HG02588 (cell line): ENCODE data around the gene PRODH2.
"Not testable (repeated sequence)": the region's sequence is repeated elsewhere in the genome, so short reads cannot be mapped to it uniquely, and the experiment has no call there.

ENCODE experiments used
- ATAC-seq: cut with Tn5 transposase; IDR thresholded peaks from one replicate; pipeline ENCODE4 v1.9.1; 2021; ENCODE audit warnings: mild to moderate bottlenecking, moderate library complexity; ENCODE audit not compliant: unreplicated experiment

PRODH2 gene

DNA sequence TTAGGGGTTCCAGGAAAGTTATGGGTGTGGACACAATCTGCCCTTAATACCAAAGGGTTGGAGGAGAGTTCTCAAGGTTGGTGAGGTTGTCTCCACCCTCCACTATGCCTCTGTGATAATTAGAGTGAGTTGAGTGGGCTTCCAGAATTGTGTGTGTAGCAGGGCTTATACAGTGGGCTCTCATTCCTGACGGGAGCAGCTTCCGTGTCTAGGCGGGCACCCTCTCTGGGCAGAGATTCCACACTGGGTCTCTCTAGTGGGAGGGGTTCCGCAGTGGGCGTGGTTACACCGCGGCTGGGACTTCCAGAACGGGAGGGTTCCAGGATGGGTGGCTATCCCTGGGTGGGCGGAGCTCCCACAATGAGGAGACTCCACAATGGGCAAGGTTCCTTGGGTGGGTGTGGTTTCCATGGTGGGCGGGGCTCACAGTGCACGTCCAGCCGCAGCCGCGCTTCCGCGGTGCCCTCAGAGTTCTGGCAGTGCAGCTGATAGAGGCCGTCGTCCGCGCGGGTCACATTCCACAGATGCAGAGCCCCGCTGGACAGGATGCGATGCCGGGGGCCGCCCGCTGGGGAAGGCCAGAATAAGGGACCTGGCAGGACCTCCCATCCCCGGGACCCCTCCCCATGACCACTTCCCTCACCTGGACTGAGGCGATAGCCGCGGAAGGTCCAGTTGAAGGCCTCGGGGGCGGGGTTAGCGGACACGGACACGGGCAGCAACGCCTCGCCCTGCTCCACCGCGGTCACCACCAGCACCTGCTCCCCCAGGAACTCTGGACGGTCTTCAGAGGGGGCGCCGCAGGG lies 31.2 kb upstream of the PRODH2 start:
- no peak for ATAC-seq

DNA sequence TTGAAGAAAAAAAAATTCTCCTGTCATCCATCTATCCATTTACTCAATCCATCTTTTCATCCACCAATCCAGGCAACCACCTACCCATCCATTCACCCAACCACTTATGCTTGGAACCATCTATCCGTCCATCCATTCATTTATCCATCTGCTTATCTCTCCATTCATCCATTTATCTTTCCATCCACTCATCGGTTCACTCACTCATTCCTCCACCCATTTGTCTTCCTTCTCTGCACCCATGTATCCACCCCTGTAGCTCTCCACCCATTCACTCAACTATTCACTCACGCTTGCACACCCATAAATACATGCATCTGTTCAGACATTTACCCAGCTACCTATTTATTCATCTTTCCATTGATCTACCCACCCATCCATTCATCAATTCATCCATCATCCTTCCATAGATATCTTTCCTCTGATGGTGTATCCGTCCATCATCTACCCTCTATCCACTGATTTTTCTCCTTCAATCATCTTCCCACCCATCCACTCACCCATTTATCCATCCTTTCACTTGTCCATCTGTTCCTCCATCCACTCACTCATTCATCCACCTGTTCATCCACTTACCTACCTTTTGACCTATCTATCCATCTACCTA lies 30.1 kb upstream of the PRODH2 start:
- no peak for ATAC-seq

DNA sequence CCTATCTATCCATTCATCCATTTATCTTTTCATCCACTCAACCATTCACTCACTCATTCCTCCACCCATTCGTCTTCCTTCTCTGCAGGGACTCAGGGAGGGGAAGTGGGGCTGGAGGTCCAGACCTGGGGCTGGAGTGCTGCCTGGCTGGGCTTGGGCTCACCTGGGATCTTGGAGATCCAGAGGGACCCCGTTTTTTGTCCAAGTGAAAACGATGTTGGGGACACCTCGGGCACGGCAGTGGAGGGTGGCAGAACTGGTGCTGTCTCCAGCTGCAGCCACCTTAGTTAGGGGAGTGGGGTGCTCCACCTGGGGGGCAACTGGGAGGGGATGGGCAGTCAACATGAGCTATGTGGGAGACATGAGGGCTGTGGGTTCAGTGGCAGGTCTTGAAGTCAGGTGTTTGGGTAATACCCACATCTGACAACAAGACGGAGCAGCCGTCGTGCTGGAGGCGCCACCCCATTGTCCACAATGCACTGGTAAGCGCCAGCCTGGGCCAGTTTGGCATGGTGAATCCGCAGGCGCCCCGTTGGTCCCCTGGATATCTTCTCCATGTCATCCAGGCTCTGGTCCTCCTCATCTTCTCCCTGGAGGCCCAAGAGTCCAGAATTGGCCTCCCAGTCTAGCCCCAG lies 29.4 kb upstream of the PRODH2 start:
- ATAC-seq, result no peak

DNA sequence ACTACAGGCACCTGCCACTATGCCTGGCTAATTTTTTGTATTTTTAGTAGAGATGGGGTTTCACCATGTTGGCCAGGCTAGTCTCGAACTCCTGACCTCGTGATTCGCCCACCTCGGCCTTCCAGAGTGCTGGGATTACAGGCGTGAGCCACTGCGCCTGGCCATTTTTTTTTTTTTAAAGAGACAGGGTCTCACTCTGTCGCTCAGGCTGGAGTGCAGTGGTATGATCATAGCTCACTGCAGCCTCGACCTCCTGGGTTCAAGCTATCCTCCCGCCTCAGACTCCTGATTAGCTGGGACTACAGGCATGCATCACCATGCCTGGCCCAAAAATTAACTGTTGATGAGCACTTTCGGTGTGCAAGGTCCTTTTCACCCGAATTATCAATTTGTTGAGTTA lies 23.5 kb upstream of the PRODH2 start:
- ATAC-seq, result not testable (repeated sequence)

DNA sequence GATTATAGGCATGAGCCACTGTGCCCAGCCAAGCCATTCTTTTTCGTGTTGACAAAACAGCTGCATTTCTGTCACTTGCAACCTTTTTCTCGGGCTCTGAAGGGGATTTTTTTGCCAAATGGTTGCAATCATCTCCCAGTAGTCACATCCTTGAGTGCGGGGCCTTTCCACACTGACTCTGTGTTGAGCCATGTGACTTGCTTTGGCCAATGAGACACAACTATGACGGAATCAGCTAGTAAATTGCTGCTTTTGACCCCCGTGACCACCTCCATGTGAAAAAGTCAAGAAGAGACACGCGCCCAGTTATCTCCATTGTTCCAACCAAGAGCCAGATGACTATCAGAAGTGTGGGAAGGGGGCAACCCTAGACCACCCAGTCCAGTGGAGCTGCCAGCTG lies 21.3 kb upstream of the PRODH2 start:
- no peak for ATAC-seq

DNA sequence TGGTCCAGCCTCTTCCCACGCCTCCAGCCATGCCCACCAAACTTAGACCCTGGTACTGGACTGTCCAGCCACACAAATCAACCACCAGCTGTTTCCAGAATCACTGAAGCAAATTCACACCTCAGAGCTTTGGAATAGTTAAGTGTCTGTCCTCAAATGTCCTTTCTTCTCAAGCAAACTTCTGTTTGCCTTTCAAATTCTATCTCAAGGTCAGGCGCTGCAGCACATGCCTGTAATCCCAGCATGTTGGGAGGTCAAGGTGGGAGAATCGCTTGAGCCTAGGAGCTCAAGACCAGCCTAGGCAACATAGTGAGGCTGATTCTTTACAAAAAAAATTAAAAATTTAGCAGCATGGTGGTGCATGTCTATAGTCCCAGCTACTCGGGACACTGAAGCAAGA lies 19.4 kb upstream of the PRODH2 start:
- ATAC-seq, result no peak

DNA sequence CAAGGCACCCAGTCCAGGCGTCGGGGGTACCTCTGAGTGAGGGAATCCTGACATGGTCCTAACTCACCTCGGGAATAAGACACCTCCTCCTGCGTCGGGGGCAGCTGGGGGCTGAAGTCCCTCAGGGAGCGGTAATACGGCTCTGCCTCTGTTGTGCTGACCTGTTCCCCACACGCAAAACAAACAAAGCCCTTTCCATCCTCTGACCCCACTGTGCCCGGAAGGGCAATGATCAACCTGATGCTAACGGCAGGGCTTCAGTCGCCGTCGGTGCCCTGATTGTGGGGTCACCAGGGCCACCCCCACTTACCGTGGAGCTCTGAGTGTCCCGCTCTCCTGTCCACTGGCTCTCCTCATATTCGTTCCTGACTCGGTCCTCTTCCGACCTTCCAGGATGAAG lies 18.3 kb upstream of the PRODH2 start:
- no peak for ATAC-seq

DNA sequence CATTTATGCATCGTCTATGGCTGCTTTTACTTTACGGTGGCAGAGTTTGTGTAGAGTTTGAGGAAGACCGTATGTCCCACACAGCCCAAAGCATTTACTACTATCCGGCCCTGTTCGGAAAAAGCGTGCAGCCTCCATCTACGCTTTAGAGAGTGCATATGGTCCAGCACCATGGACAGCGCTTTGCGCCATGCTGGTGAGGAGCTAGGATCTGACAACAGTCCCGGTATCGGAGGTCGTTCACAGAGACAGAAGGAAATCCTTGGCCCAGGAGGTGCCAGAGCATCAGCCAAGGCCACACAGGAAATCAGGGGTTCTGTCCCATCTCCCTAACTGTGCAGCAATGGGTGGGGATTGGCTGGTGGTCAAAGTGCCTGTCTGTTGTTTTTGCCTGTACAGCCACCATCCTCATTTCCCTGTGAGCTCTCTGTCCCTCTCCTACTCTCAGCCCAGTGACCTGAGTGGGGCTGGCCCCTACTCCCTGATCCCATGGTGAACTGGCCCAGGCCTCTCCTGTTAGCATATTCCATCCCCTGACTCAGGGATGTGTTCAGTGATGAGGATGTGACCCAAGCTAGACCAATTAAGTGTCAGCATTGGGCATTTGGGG lies 16.2 kb upstream of the PRODH2 start:
- no peak for ATAC-seq

DNA sequence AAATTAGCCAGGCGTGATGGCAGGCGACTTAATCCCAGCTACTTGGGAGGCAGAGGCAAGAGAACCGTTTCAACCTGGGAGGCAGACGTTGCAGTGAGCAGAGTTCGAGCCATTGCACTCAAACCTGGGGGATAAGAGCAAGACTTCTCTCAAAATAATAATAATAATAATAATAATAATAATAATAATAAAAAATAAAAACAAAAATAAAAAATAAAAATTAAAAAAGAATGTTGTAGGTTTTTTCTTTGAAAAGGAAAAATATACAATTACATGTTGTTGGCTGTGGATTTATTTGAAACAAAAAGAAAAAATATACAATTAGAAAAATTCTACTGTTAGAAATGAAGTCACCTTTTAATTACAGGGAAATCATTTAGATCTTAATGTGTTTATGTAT lies 11.5 kb upstream of the PRODH2 start:
- ATAC-seq, result no peak

DNA sequence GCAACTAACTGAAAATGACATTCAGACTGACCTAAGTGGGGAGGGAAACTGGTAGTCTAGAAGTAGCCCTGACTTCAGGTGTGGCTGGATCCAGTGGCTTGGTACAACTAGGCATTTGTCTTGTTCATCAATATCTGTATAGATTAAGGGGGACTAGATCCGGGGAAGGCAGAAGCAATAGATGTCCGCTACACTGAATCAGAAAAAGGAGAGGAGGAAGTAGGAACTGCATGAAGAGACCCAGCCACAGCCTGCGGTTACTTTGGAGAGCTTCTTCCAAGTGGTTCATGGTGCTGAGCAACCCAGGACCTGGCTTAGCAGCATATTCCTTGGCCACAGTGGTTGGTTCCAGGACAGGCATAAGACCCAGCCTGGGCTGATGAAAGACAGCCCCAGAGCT lies 9.9 kb upstream of the PRODH2 start:
- ATAC-seq, result no peak

DNA sequence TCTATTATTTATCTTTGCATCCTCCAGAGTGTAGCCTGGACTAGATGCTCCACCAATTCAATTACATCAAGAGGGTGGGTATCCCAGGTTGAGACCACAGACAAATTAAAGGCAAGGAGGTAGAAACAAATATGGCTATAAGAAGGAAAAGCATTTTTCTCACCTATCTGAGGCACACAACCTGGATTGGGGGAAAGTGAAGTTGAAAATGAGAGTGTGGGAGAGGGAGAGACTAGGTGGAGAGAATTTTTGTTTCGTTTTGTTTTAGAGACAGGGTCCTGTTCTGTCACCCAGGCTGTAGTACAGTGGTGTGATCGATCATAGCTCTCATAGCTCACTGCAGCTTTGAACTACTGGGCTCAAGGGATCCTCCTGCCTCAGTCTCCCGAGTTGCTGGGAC lies 5.8 kb upstream of the PRODH2 start:
- ATAC-seq, result no peak

DNA sequence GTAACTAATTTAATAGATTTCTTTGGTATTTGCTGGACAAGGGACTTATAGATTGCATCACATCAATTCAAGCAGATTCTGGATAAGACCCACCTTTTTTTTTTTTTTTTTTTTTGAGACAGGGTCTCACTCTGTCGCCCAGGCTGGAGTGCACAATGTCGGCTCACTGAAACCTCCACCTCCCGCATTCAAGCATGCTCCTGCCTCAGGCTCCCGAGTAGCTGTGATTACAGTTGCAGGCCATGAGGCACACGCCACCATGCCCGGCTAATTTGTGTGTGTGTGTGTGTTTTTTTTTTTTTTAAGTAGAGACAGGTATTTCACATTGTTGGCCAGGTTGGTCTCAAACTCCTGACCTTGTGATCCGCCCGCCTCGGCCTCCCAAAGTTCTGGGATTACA lies 4.2 kb upstream of the PRODH2 start:
- ATAC-seq, result no peak

DNA sequence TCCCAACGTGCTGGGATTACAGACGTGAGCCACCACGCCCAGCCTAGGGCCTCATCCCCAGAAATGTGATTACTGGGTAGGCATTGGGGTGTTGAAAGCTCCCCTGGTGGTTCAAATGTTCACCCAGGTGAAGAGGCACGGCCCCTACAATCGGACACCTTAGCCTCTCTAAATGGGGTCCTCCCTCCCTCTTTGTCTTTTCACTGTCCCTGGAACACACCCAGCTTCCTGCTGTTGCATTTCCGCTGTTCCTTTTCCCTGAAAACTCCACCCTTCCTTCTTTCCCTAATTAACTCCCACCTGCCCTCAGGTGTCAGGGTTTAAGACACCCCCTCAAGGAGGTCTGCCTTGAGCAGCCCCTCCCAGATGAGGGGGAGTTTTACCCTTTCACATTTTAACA lies 3.6 kb upstream of the PRODH2 start:
- no peak for ATAC-seq

DNA sequence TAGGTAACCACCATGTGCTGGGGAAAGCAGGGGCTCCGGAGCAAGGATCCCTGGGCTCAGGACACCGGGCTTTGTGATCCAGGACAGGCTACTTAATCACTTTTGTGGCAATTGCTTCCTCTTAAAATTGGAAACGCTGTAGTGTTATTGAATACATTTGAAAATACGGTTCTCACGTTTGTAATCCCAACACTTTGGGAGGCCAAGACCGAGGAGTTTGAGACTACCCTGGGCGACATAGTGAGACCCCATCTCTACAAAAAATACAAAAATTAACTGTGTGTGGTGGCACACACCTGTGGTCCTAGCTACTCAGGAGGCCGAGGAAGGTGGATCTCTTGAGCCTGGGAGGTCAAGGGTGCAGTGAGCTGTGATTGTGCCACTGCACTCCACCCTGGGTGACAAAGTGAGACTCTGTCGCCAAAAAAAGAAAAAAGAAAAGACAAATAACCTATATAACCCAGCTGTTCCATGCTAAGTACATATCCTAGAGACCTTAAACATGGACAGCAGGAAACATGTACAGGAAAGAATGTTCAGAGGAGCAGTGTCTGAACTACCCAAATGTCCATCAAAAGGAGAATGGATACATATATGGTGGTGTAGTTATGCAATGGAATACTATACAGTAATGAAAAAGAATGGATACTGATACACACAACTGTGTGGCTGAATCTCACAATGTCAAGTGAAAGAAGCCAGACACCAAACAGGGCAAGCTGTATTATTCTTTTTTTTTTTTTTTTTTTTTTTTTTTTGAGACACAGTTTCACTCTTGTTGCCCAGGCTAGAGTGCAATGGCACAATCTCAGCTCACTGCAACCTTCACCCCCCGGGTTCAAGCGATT lies 622 bp upstream of the PRODH2 start:
- ATAC-seq, result no peak

DNA sequence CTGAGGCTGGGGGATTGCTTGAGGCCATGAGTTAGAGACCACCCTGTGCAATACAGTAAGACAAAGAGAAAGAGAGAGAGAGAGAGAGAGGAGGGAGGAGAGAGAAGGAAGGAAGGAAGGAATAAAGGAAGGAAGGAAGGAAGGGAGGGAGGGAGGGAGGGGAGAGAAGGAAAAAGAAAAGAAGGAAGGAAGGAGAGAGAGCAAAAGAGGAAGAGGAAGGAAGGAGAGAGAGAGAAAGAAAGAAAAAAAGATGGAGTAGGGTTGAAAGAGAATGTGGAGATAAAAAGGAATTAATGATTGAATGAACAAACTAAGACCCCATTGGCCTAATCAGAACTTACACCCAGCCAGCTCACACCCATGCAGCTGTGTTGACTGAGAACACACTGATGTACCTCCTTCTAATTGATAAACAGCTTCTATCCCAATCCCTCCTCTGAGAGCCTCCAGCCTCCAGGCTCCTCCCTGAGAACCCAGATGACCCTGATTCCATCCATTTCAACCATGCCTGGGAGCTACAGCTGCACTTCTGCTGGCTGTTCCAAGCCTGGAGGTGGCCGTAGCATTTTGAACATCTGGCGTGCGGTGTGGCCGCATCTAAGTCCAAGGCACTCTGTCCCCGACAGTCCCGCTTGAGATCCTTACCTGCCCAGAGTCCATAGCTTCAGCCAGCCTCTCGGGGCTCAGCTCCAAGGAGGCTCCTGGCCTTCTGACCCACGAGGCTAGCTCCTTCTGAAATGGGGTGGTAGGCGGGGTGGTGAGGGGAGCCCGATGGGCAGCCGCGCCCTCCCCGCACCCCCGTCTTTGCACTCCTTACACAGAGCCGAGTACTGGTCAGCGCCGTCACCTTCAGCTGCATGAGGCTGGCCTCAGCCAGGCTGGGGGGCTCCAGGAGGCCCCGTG lies 1.1 kb downstream of the PRODH2 start:
- ATAC-seq, result no peak

DNA sequence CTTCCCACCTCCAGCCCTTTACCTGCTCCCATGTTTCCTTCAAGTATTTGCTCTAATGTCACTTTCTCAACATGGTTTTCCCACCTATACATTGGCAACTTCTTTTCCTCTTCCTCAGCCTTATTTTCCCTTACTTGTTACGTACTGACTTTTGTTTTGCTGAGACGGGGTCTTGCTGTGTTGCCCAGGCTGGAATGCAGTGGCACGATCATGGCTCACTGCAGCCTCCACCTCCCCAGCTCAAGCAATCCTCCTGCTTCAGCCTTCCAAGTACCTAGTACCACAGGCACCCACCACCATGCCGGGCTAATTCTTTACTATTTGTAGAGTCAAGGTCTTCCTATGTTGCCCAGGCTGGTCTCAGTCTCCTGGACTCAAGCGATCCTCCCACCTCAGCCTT lies 5.0 kb downstream of the PRODH2 start:
- ATAC-seq, result no peak

DNA sequence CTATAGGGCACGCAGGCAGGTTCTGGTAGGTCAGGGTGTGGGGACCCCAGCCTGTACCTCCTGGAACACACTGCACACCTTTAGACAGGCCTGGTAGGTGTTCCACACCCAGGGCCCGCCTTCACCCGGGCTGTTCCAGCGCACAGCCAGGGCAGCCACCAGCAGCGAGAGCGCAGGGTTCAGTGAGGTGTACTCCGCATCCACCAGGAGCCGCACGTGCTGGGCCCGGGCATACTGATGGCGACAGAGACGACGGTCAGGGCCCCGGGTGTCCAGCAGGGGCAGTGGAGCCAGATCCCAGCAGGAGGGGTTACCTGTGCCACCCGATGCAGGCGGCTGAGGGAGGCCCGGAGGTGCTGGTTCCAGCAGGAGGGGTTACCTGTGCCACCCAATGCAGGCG lies 6.0 kb downstream of the PRODH2 start:
- ATAC-seq, result no peak

DNA sequence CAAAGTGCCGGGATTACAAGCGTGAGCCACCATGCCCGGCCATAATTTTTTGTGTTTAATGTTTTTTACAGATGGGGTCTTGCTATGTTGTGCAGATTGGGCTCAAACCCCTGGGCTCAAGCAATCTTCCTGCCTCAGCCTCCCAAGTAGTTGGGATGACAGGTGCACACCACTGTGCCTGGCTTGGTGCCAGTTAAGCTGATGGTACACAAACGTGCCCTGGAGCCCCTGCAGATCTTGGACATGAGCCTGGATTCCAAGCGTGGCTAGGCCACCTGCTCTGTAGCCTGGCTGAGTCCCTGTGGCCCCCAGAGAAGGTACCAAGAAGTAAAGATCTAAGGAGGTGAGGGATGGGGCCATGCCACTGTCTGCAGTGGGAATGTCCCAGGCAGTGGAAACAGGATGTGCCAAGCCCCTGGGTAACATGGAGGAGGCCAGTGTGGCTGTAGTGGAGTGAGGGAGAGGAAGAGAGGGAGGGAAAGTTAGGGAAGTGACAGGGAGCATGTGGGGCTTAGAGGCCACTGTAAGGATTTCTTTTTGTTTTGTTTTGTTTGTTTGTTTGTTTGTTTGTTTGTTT lies 7.0 kb downstream of the PRODH2 start:
- no peak for ATAC-seq

DNA sequence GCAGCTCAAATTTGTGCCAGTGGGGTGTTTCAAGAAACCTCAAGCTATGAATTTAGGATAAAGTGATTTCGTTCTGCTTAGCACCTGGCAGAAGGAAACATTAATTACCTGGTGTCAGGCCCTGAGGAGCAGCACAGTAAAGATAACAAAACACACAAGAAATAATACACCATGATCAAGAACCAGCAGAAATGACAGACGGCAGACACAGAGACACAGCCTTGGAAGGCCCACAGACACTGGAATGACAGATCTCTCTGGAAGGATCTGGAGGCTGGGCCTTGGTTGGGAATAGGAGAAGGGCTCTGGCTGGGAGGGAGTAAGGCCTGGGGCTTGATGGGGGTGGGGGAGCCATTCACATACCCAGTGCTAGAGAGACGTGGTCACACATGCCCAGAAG lies 10.8 kb downstream of the PRODH2 start:
- ATAC-seq, result no peak

DNA sequence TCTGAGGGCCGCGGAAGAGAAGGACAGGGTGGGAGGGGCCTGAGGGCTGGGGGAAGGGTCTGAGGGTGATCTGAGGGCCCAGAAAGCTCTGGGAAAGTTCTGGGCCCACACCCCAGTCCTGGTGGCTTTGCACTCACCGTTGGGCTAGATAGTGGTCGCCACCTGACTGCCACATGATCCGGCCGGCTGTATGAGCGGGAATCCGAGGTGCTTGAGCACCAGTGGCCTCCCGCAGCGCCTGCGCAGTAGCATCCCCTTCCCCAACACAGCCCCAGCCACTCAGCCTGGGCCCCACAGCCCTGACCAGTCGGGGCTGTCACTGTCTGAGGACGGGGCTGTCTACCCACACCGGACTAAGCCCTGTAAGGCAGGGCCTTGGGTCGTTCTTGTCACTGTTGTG lies 15.0 kb downstream of the PRODH2 start:
- no peak for ATAC-seq
